SK-N-SH (cell line): ENCODE data around the gene UBALD1. TPM values are rescaled to one million over a fixed set of nuclear protein-coding genes. Genes with fewer than 3 reads are reported as not detected.
A peak's percentile ranks its signal among the peaks of the same experiment; 100 is the strongest.

ENCODE experiments used
- CTCF ChIA-PET: fragments of 300-600, 350-600 bp; formaldehyde crosslinking; extraction: SDS; loops from one replicate; lab custom pipeline; 2021; lab: Yijun Ruan, JAX
- POLR2A ChIA-PET: fragments of 350-600 bp; sonication (Branson Sonifier 250); formaldehyde crosslinking; extraction: SDS; loops from one replicate; lab custom pipeline; 2020; ENCODE audit warnings: antibody characterized with exemption, inconsistent platforms; lab: Yijun Ruan, JAX
- DNase-seq: peaks from one replicate; pipeline ENCODE4 v3.0.0; 2012
- H2AFZ ChIP-seq: fragments of 200-600 bp; sonication (generic); 2 replicates; pipeline ENCODE4 v1.8.1; 2016; ENCODE audit warnings: antibody characterized with exemption, mild to moderate bottlenecking, low read depth
- H3F3A ChIP-seq: fragments of 200-600 bp; sonication (generic); replicated peaks from 2 replicates; pipeline ENCODE3; 2016; ENCODE audit warnings: antibody characterized with exemption, mild to moderate bottlenecking; ENCODE audit not compliant: insufficient read depth
- H3K27ac ChIP-seq, 2 experiments: fragments of 200-500 bp in 1 of 2; fragments of 200-600 bp in 1 of 2; sonication (Bioruptor generic) in 1 of 2; sonication (generic), shearing (Covaris generic) in 1 of 2; 2 replicates each; pipeline versions ENCODE4 v1.5.1 to v1.6.1; 2014 to 2016; ENCODE audit warnings: low read depth in 2 of 2, inconsistent platforms in 1 of 2, low read length in 1 of 2, mild to moderate bottlenecking in 1 of 2, mixed read lengths in 1 of 2
- H3K27me3 ChIP-seq: fragments of 200-600 bp; sonication (generic), shearing (Covaris generic); 2 replicates; pipeline ENCODE4 v1.6.1; 2016; ENCODE audit warnings: mixed run types; ENCODE audit not compliant: insufficient read depth
- H3K36me3 ChIP-seq, 2 experiments: fragments of 200-500 bp in 1 of 2; fragments of 200-600 bp in 1 of 2; sonication (Bioruptor generic) in 1 of 2; sonication (generic) in 1 of 2; replicated peaks in 1 of 2; 2 replicates each; pipeline versions ENCODE3 to v1.5.1; 2014 to 2016; ENCODE audit warnings: low read length in 1 of 2, mild to moderate bottlenecking in 1 of 2; ENCODE audit not compliant: insufficient read depth in 2 of 2, control insufficient read depth in 1 of 2
- H3K4me1 ChIP-seq, 2 experiments: fragments of 200-500 bp in 1 of 2; fragments of 200-600 bp in 1 of 2; sonication (Bioruptor generic) in 1 of 2; sonication (generic), shearing (Covaris generic) in 1 of 2; 2 replicates each; pipeline versions ENCODE4 v1.5.1 to v1.6.1; 2014 to 2016; ENCODE audit warnings: low read depth in 1 of 2, low read length in 1 of 2, mixed run types in 1 of 2; ENCODE audit not compliant: insufficient read depth in 2 of 2, control insufficient read depth in 1 of 2
- H3K4me2 ChIP-seq: fragments of 200-600 bp; sonication (generic), shearing (Covaris generic); 2 replicates; pipeline ENCODE4 v1.6.1; 2017; ENCODE audit warnings: mixed run types
- H3K4me3 ChIP-seq, 2 experiments: fragments of 200-500 bp in 1 of 2; fragments of 200-600 bp in 1 of 2; sonication (Bioruptor generic) in 1 of 2; sonication (generic), shearing (Covaris generic) in 1 of 2; 2 replicates each; pipeline versions ENCODE4 v1.5.1 to v1.8.1; 2014 to 2016; ENCODE audit warnings: low read depth in 2 of 2, inconsistent platforms in 1 of 2, low read length in 1 of 2, mild to moderate bottlenecking in 1 of 2, mixed read lengths in 1 of 2, moderate library complexity in 1 of 2
- H3K79me2 ChIP-seq: fragments of 200-600 bp; sonication (generic); 2 replicates; pipeline ENCODE4 v1.8.1; 2017; ENCODE audit warnings: mild to moderate bottlenecking; ENCODE audit not compliant: insufficient read depth
- H3K9ac ChIP-seq: fragments of 200-600 bp; sonication (generic); 2 replicates; pipeline ENCODE4 v1.6.1; 2017; ENCODE audit warnings: mixed run types
- H3K9me2 ChIP-seq: fragments of 200-600 bp; sonication (generic); 2 replicates; pipeline ENCODE4 v1.6.1; 2017; ENCODE audit warnings: mixed run types
- H3K9me3 ChIP-seq: fragments of 200-600 bp; sonication (generic); 2 replicates; pipeline ENCODE4 v1.6.1; 2017; ENCODE audit warnings: mixed run types, mild to moderate bottlenecking, moderate library complexity
- H4K20me1 ChIP-seq: fragments of 200-600 bp; sonication (generic); 2 replicates; pipeline ENCODE4 v1.6.1; 2017; ENCODE audit warnings: mild to moderate bottlenecking, mixed run types; ENCODE audit not compliant: insufficient read depth
- ELF1 ChIP-seq: IDR thresholded peaks from 2 replicates; pipeline ENCODE4 v1.4.0; 2012
- FOSL2 ChIP-seq: IDR thresholded peaks from 2 replicates; pipeline ENCODE4 v1.4.0; 2012; ENCODE audit warnings: low read depth, mild to moderate bottlenecking, moderate library complexity, borderline replicate concordance
- FOXJ3 ChIP-seq: sonication (generic); formaldehyde crosslinking; IDR thresholded peaks from 2 replicates; pipeline ENCODE4 v1.5.1; 2020; ENCODE audit warnings: mild to moderate bottlenecking, missing genetic modification reagents
- FOXM1 ChIP-seq: IDR thresholded peaks from 2 replicates; pipeline ENCODE4 v1.4.0; 2012; ENCODE audit warnings: low read depth, mild to moderate bottlenecking
- GABPA ChIP-seq: IDR thresholded peaks from 2 replicates; pipeline ENCODE4 v1.4.0; 2012; ENCODE audit warnings: low read depth, mild to moderate bottlenecking
- GATA2 ChIP-seq: sonication (generic); formaldehyde crosslinking; IDR thresholded peaks from 2 replicates; pipeline ENCODE4 v1.5.0; 2020; ENCODE audit warnings: mild to moderate bottlenecking, missing genetic modification reagents
- MEF2A ChIP-seq: IDR thresholded peaks from 2 replicates; pipeline ENCODE4 v1.4.0; 2012; ENCODE audit warnings: low read depth, borderline replicate concordance
- MXI1 ChIP-seq: IDR thresholded peaks from 2 replicates; pipeline ENCODE4 v1.6.1; 2012; ENCODE audit warnings: mild to moderate bottlenecking, low read depth, low read length, improper control_type of control experiment
- NFIC ChIP-seq: IDR thresholded peaks from 2 replicates; pipeline ENCODE4 v1.4.0; 2012; ENCODE audit warnings: borderline replicate concordance
- POLR2AphosphoS5 ChIP-seq: IDR thresholded peaks from 2 replicates; pipeline ENCODE4 v1.6.1; 2012; ENCODE audit warnings: low read depth, low read length
- RCOR1 ChIP-seq: fragments of 150-350 bp; IDR thresholded peaks from 2 replicates; pipeline ENCODE4 v1.6.1; 2017; ENCODE audit warnings: antibody characterized with exemption, low read length
- RXRA ChIP-seq: IDR thresholded peaks from 2 replicates; pipeline ENCODE4 v1.4.0; 2012; ENCODE audit warnings: low read depth, mild to moderate bottlenecking, borderline replicate concordance
- SIN3A ChIP-seq: IDR thresholded peaks from 2 replicates; pipeline ENCODE4 v1.6.1; 2012; ENCODE audit warnings: low read depth, mild to moderate bottlenecking, low read length, moderate library complexity, borderline replicate concordance
- SMC3 ChIP-seq: IDR thresholded peaks from 2 replicates; pipeline ENCODE4 v1.6.1; 2012; ENCODE audit warnings: low read depth, low read length, improper control_type of control experiment
- TEAD4 ChIP-seq: IDR thresholded peaks from 2 replicates; pipeline ENCODE4 v1.4.0; 2012; ENCODE audit warnings: mild to moderate bottlenecking, borderline replicate concordance; ENCODE audit not compliant: insufficient read depth
- WGBS: methylation state at CpG from one replicate; pipeline ENCODE4 v1.1.6; 2017; ENCODE audit warnings: low lambda C conversion rate; 5-methylcytosine and 5-hydroxymethylcytosine counted together
- polyA plus RNA-seq, 3 experiments: library from polyadenylated mRNA; depleted of rRNA; stranded (reverse); fragments of >200 nt; gene quantifications; 2 replicates each; pipeline ENCODE4 v1.2.3, GENCODE V29; 2012
- TF ChIP-seq, protein P1 (sequence below): fragments of 200-600 bp; sonication (generic); IDR thresholded peaks from 2 replicates; pipeline ENCODE4 v1.6.1; 2017; ENCODE audit warnings: antibody characterized with exemption, mild to moderate bottlenecking, moderate library complexity
- TF ChIP-seq, protein P2 (sequence below): fragments of 150-350 bp; IDR thresholded peaks from 2 replicates; pipeline ENCODE4 v1.6.1; 2017; ENCODE audit warnings: antibody characterized with exemption, low read length, low read depth, borderline replicate concordance

UBALD1 gene
- polyA plus RNA-seq, 1 of the 3 experiments (the other 2 are of a cell fraction) = 16.7 TPM

- ChIA-PET POLR2A (no interaction called here), CTCF (interaction anchor here (1.4 kb wide), 1 partner anchor 14 kb away, joined by 3 read pairs; no protein-coding TSS in a partner anchor)
- no peak overlapping the region for H3K9ac ChIP-seq
- H3K9me2 ChIP-seq = no peaks in the 10 kb centered on the region
- no peaks in the 10 kb centered on the region for H3F3A ChIP-seq
- peaks cover 0 to 16% of the 10 kb centered on the region in 2 experiments for H3K36me3 ChIP-seq
- no peak overlapping the region for H2AFZ ChIP-seq
- peaks cover 9% of the 10 kb centered on the region; the same call in 1 of the 2 replicates for H3K79me2 ChIP-seq
- 76% methylated on average over 8 of the region's 9 CpGs for WGBS
- peaks cover 0 to under 1% of the 10 kb centered on the region in 2 experiments; a peak in 1 of 4 replicates for H3K4me1 ChIP-seq
- H3K27me3 ChIP-seq = no peaks in the 10 kb centered on the region
- no peak for DNase-seq
- H3K9me3 ChIP-seq = no peaks in the 10 kb centered on the region
- no peak overlapping the region for H3K4me2 ChIP-seq
- H3K27ac ChIP-seq = no peak overlapping the region
- H3K4me3 ChIP-seq = no peak overlapping the region
- TF ChIP-seq MXI1 = no peak
- TF ChIP-seq, protein P1, sequence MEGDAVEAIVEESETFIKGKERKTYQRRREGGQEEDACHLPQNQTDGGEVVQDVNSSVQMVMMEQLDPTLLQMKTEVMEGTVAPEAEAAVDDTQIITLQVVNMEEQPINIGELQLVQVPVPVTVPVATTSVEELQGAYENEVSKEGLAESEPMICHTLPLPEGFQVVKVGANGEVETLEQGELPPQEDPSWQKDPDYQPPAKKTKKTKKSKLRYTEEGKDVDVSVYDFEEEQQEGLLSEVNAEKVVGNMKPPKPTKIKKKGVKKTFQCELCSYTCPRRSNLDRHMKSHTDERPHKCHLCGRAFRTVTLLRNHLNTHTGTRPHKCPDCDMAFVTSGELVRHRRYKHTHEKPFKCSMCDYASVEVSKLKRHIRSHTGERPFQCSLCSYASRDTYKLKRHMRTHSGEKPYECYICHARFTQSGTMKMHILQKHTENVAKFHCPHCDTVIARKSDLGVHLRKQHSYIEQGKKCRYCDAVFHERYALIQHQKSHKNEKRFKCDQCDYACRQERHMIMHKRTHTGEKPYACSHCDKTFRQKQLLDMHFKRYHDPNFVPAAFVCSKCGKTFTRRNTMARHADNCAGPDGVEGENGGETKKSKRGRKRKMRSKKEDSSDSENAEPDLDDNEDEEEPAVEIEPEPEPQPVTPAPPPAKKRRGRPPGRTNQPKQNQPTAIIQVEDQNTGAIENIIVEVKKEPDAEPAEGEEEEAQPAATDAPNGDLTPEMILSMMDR = no peak
- TF ChIP-seq POLR2AphosphoS5 = no peak
- no peak for TF ChIP-seq FOSL2
- no peak for TF ChIP-seq GATA2
- no peak for TF ChIP-seq RXRA
- no peak for TF ChIP-seq SIN3A
- TF ChIP-seq TEAD4 = no peak
- no peak for TF ChIP-seq MEF2A
- TF ChIP-seq FOXM1 = no peak
- H4K20me1 ChIP-seq = peaks cover 14% of the 10 kb centered on the region
Measured at GRCh38 chr16:4606354-4606753, 8.3 kb downstream of the UBALD1 start.

DNA sequence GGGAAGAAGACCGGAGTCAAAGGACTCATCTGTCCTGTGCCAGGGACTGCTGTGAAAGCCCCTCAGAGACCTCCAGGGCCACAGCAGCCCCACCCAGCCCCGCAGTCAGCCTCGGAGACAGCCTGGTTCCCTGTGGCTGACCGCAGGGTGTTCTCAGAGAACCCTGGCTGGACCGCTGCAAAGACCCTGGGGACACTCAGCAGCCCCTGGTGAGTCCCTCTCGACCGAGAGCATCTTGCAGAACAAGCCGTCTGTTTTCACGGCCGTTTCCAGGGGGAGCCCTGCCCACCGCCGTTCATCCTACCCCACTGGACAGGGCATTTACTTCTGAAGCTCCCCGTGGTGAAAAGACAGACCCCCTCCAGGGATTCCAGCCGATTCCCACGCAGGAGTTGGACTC is 10.3 kb downstream of the UBALD1 start:
- ChIA-PET CTCF (no interaction called here), POLR2A (no interaction called here)
- Histone ChIP-seq H3K4me1 (peaks cover 0 to 2% of the 10 kb centered on the region in 2 experiments; a peak in 1 of 4 replicates), H3K4me3 (no peak overlapping the region), H3K9ac (no peak overlapping the region), H3K79me2 (no peaks in the 10 kb centered on the region), H3K36me3 (peaks cover 0 to 13% of the 10 kb centered on the region in 2 experiments), H4K20me1 (peaks cover 4% of the 10 kb centered on the region; the same call in 1 of the 2 replicates), H3K9me3 (no peaks in the 10 kb centered on the region), H2AFZ (no peak overlapping the region), H3F3A (no peaks in the 10 kb centered on the region), H3K4me2 (no peak overlapping the region), H3K27ac (no peak overlapping the region), H3K27me3 (no peaks in the 10 kb centered on the region), H3K9me2 (no peaks in the 10 kb centered on the region)
- DNase-seq = peak; percentile 35
- WGBS = 83% methylated on average over 13 of the region's 15 CpGs
- TF ChIP-seq RXRA = no peak
- no peak for TF ChIP-seq ELF1
- no peak for TF ChIP-seq NFIC
- TF ChIP-seq MEF2A = no peak
- TF ChIP-seq, protein P2, sequence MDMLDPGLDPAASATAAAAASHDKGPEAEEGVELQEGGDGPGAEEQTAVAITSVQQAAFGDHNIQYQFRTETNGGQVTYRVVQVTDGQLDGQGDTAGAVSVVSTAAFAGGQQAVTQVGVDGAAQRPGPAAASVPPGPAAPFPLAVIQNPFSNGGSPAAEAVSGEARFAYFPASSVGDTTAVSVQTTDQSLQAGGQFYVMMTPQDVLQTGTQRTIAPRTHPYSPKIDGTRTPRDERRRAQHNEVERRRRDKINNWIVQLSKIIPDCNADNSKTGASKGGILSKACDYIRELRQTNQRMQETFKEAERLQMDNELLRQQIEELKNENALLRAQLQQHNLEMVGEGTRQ = no peak
- TF ChIP-seq SIN3A = no peak
- TF ChIP-seq GABPA = no peak
- TF ChIP-seq FOXJ3 (CRISPR knock-in tag) = no peak
- TF ChIP-seq MXI1 = no peak
- TF ChIP-seq SMC3 = no peak
- no peak for TF ChIP-seq RCOR1
- TF ChIP-seq POLR2AphosphoS5 = no peak
